Caco-2 (cell line): ENCODE results near the gene TSPAN4. TPM values are rescaled to one million over a fixed set of nuclear protein-coding genes. Genes with fewer than 3 reads are reported as not detected.

Experiments used
- BruUV-seq: library from RNA; stranded (reverse); fragments of 400-500 nt; replicated peaks from 2 replicates; lab custom pipeline; 2021; lab: Mats Ljungman, UMichigan
- CTCF ChIA-PET: fragments of 300-600 bp; sonication (Branson Sonifier 250); formaldehyde crosslinking; loops from one replicate; lab custom pipeline; 2022; ENCODE audit warnings: antibody characterized with exemption; lab: Charles Lee
- POLR2A ChIA-PET: fragments of 300-600 bp; sonication (Branson Sonifier 250); formaldehyde crosslinking; loops from one replicate; lab custom pipeline; 2022; ENCODE audit warnings: antibody characterized with exemption; lab: Charles Lee
- DNase-seq, 2 experiments: peaks; one replicate each; pipeline versions ENCODE4 v3.0.0 to v3.0.0-alpha.2; 2020 to 2022
- H3K27me3 ChIP-seq: replicated peaks from 2 replicates; pipeline ENCODE4 v1.6.0; 2011; ENCODE audit warnings: low read length; ENCODE audit not compliant: control insufficient read depth, insufficient read depth
- H3K36me3 ChIP-seq: 2 replicates; pipeline ENCODE4 v1.5.1; 2011; ENCODE audit warnings: low read length; ENCODE audit not compliant: control insufficient read depth, insufficient read depth
- H3K4me1 ChIP-seq: fragments of 250-450 bp; sonication (Bioruptor Pico); 2 replicates; pipeline ENCODE4 v1.5.1; 2020; ENCODE audit warnings: mild to moderate bottlenecking
- H3K4me3 ChIP-seq: 2 replicates; pipeline ENCODE4 v1.5.1; 2011; ENCODE audit warnings: low read depth, mild to moderate bottlenecking, control low read depth, low read length
- H3K9me3 ChIP-seq: fragments of 250-450 bp; sonication (Bioruptor Pico); 2 replicates; pipeline ENCODE4 v1.5.1; 2020; ENCODE audit warnings: mild to moderate bottlenecking, moderate library complexity
- H3K27ac Mint-ChIP-seq: one replicate; pipeline ENCODE4 v1.8.0; 2022; ENCODE audit warnings: mixed read lengths; ENCODE audit not compliant: unreplicated experiment
- H3K27me3 Mint-ChIP-seq: one replicate; pipeline ENCODE4 v1.8.0; 2022; ENCODE audit warnings: mixed read lengths; ENCODE audit not compliant: insufficient read depth, unreplicated experiment
- H3K36me3 Mint-ChIP-seq: one replicate; pipeline ENCODE4 v1.8.0; 2022; ENCODE audit warnings: mild to moderate bottlenecking, mixed read lengths; ENCODE audit not compliant: insufficient read depth, unreplicated experiment
- H3K4me1 Mint-ChIP-seq: one replicate; pipeline ENCODE4 v1.8.0; 2022; ENCODE audit warnings: low read depth, mixed read lengths; ENCODE audit not compliant: unreplicated experiment
- H3K4me3 Mint-ChIP-seq: one replicate; pipeline ENCODE4 v1.8.0; 2022; ENCODE audit warnings: mild to moderate bottlenecking, moderate library complexity, mixed read lengths; ENCODE audit not compliant: unreplicated experiment
- H3K9me3 Mint-ChIP-seq: one replicate; pipeline ENCODE4 v1.8.0; 2022; ENCODE audit warnings: mixed read lengths; ENCODE audit not compliant: unreplicated experiment
- CTCF ChIP-seq, 2 experiments: fragments of 200-600 bp in 1 of 2; IDR thresholded peaks; 1 replicate in 1 of 2; 2 replicates in 1 of 2; pipeline versions ENCODE4 v1.5.1 to v1.8.0; 2011 to 2022; ENCODE audit warnings: antibody characterized with exemption in 1 of 2, control low read depth in 1 of 2, inconsistent platforms in 1 of 2, low read depth in 1 of 2, low read length in 1 of 2, mild to moderate bottlenecking in 1 of 2, moderate library complexity in 1 of 2; ENCODE audit not compliant: insufficient read depth in 1 of 2, severe bottlenecking in 1 of 2, unreplicated experiment in 1 of 2
- intact Hi-C: fragments of 100-400 bp; cut with micrococcal nuclease; formaldehyde crosslinking; loops from one replicate; pipeline ENCODE4 v1.10.0; 2022; ENCODE audit not compliant: unreplicated experiment
- total RNA-seq: library from RNA; stranded (reverse); gene quantifications from 2 replicates; pipeline ENCODE4 v1.2.3, GENCODE V29; 2022

The TSPAN4 gene
- total RNA-seq, 1 experiment from 2014 or later, result 95.9 TPM

GRCh38 chr11:894575-895201, 52.0 kb downstream of the TSPAN4 start:
- Mint-ChIP-seq H3K4me3 (no peak overlapping the region), H3K9me3 (no peaks in the 10 kb centered on the region), H3K27ac (no peak overlapping the region), H3K27me3 (no peaks in the 10 kb centered on the region), H3K36me3 (peaks cover 37% of the 10 kb centered on the region), H3K4me1 (no peaks in the 10 kb centered on the region)
- Histone ChIP-seq H3K4me3 (no peak overlapping the region), H3K36me3 (peaks cover 3% of the 10 kb centered on the region), H3K4me1 (no peaks in the 10 kb centered on the region), H3K27me3 (no peaks in the 10 kb centered on the region), H3K9me3 (no peaks in the 10 kb centered on the region)
- CTCF ChIA-PET, result interaction anchor here (0.7 to 1.0 kb wide), 4 partner anchors 13 to 157 kb away, joined by 3 to 4 read pairs (median 3); no protein-coding TSS in a partner anchor
- intact Hi-C loops, result loop anchor here (5.0 kb wide), 1 partner anchor 153 kb away; no protein-coding TSS in a partner anchor
- no TSS peak for BruUV-seq
- POLR2A ChIA-PET, result no interaction called here
- DNase-seq, result no peak
- TF ChIP-seq CTCF (IDR thresholded peaks at IDR 0.05; ENCODE audit: insufficient read depth in 1 of 2, low read depth in 1 of 2, low read length in 1 of 2, severe bottlenecking in 1 of 2, unreplicated experiment in 1 of 2), result peak in 1 of 2 experiments; percentile 24

- ChIA-PET CTCF (interaction anchor here (1.0 kb wide), 2 partner anchors 80 to 156 kb away, joined by 3 read pairs; no protein-coding TSS in a partner anchor), POLR2A (no interaction called here)
- TF ChIP-seq CTCF (IDR thresholded peaks at IDR 0.05; ENCODE audit: insufficient read depth in 1 of 2, low read depth in 1 of 2, low read length in 1 of 2, severe bottlenecking in 1 of 2, unreplicated experiment in 1 of 2), result no peak
- Mint-ChIP-seq H3K36me3 (peaks cover 33% of the 10 kb centered on the region), H3K4me3 (no peak overlapping the region), H3K4me1 (no peaks in the 10 kb centered on the region), H3K27ac (no peak overlapping the region), H3K9me3 (no peaks in the 10 kb centered on the region), H3K27me3 (no peaks in the 10 kb centered on the region)
- BruUV-seq, result no TSS peak
- Histone ChIP-seq H3K9me3 (no peaks in the 10 kb centered on the region), H3K36me3 (peaks cover 7% of the 10 kb centered on the region), H3K4me1 (no peaks in the 10 kb centered on the region), H3K27me3 (no peaks in the 10 kb centered on the region), H3K4me3 (no peak overlapping the region)
- intact Hi-C loops, result loop anchor here (5.0 kb wide), 1 partner anchor 152 kb away; no protein-coding TSS in a partner anchor
- DNase-seq, result no peak
Measured at GRCh38 chr11:895331-896110, 52.9 kb downstream of the TSPAN4 start.
